Vagina (tissue), 2 donors: ENCODE measurements around the gene SFXN3. TPM values are rescaled to one million over a fixed set of nuclear protein-coding genes. Genes with fewer than 3 reads are reported as not detected.

ENCODE experiments used
- DNase-seq, 2 donors: peaks; one replicate each; pipeline ENCODE4 v3.0.0-alpha.2; 2017; ENCODE audit errors: extremely low spot score in 2 of 2
- H3K27ac ChIP-seq: fragments of 200-600 bp; sonication (generic); one replicate; pipeline ENCODE4 v1.5.1; 2019
- H3K27me3 ChIP-seq: fragments of 200-600 bp; sonication (generic); one replicate; pipeline ENCODE4 v1.5.1; 2019
- H3K36me3 ChIP-seq, 2 donors: fragments of 200-600 bp; sonication (generic); one replicate each; pipeline ENCODE4 v1.5.1; 2017 to 2019
- H3K4me1 ChIP-seq: fragments of 200-600 bp; sonication (generic); one replicate; pipeline ENCODE4 v1.5.1; 2019
- H3K4me3 ChIP-seq, 2 donors: fragments of 200-600 bp; sonication (generic); 1 replicate in 1 of 2; 2 replicates in 1 of 2; pipeline ENCODE4 v1.5.1; 2016 to 2019
- H3K9me3 ChIP-seq: fragments of 200-600 bp; sonication (generic); one replicate; pipeline ENCODE4 v1.5.1; 2019
- POLR2A ChIP-seq, 2 donors: fragments of 450-650 bp; IDR thresholded peaks; one replicate each; pipeline ENCODE4 v1.6.1; 2017; ENCODE audit warnings: antibody characterized with exemption in 2 of 2, mild to moderate bottlenecking in 2 of 2, moderate library complexity in 2 of 2
- POLR2AphosphoS5 ChIP-seq, 2 donors: sonication (generic); formaldehyde crosslinking; IDR thresholded peaks; one replicate each; pipeline ENCODE4 v1.9.0; 2017; ENCODE audit warnings: antibody characterized with exemption in 2 of 2, mild to moderate bottlenecking in 2 of 2, low read depth in 1 of 2; ENCODE audit not compliant: insufficient read depth in 1 of 2
- intact Hi-C: fragments of 100-400 bp; cut with DNase I; formaldehyde crosslinking; loops from one replicate; pipeline ENCODE4 v1.15.1; 2023
- total RNA-seq: library from RNA; depleted of rRNA; stranded (reverse); fragments of >200 nt; gene quantifications from one replicate; pipeline ENCODE4 v1.2.3, GENCODE V29; 2016
- TF ChIP-seq, protein P1 (sequence below), 3 experiments: fragments of 450-650 bp in 2 of 3; fragments of 200-600 bp in 1 of 3; sonication (generic) in 1 of 3; IDR thresholded peaks; one replicate each; pipeline ENCODE4 v1.5.1; 2017 to 2019; ENCODE audit warnings: antibody characterized with exemption in 3 of 3, mild to moderate bottlenecking in 2 of 3, moderate library complexity in 2 of 3

Gene SFXN3
- total RNA-seq, 1 donor from 2014 or later: 95.0 TPM

GRCh38 chr10:101069441-101069840 is 38.4 kb downstream of the SFXN3 start:
- Histone ChIP-seq H3K27me3 (no peaks in the 10 kb centered on the region), H3K36me3 (no peaks in the 10 kb centered on the region), H3K4me1 (peaks cover 27% of the 10 kb centered on the region), H3K27ac (no peak overlapping the region), H3K9me3 (no peaks in the 10 kb centered on the region), H3K4me3 (no peak overlapping the region)
- TF ChIP-seq POLR2A (IDR thresholded peaks at IDR 0.05): no peak
- TF ChIP-seq POLR2AphosphoS5 (IDR thresholded peaks at IDR 0.05; ENCODE audit: insufficient read depth in 1 of 2, low read depth in 1 of 2): no peak
- TF ChIP-seq, protein P1, sequence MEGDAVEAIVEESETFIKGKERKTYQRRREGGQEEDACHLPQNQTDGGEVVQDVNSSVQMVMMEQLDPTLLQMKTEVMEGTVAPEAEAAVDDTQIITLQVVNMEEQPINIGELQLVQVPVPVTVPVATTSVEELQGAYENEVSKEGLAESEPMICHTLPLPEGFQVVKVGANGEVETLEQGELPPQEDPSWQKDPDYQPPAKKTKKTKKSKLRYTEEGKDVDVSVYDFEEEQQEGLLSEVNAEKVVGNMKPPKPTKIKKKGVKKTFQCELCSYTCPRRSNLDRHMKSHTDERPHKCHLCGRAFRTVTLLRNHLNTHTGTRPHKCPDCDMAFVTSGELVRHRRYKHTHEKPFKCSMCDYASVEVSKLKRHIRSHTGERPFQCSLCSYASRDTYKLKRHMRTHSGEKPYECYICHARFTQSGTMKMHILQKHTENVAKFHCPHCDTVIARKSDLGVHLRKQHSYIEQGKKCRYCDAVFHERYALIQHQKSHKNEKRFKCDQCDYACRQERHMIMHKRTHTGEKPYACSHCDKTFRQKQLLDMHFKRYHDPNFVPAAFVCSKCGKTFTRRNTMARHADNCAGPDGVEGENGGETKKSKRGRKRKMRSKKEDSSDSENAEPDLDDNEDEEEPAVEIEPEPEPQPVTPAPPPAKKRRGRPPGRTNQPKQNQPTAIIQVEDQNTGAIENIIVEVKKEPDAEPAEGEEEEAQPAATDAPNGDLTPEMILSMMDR (IDR thresholded peaks at IDR 0.05): no peak
- intact Hi-C loops: no loop called here
- DNase-seq: no peak

- H3K27me3 ChIP-seq: no peaks in the 10 kb centered on the region
These were observed 39.1 kb downstream of the SFXN3 start for GRCh38 chr10:101070098-101070497.

DNA sequence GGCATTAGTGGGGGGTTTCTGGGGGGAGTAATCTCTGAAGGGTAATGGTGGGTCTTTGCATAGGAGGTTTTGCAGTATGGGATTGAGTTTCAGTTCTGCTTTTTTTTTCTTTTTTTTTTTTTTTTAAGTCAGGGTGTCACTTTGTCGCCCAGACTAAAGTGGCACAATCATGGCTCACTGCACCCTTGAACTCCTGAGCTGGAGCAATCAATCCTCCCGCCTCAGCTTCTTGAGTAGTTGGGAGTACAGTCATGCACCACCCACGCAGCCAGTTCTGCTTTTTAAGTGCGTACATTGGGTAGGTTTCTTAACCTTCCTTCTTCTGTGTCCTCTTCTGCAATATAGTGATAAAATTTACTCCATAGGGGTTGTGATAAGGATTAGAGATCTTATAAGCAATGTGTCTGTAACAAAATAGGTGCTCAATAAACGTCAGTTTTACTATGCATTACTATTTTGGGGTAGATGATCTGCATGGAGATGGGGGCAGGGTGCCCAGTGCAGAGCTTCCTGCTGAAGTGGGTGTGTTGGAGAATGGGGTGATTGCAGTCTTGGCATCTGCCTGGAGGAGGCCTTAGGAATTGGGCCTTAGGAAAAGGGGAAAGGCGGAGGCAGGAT is 40.3 kb downstream of the SFXN3 start:
- intact Hi-C loops: no loop called here
- no peaks in the 10 kb centered on the region for H3K27me3 ChIP-seq
- TF ChIP-seq POLR2A (IDR thresholded peaks at IDR 0.05) (no peak), POLR2AphosphoS5 (IDR thresholded peaks at IDR 0.05; ENCODE audit: insufficient read depth in 1 of 2, low read depth in 1 of 2) (no peak)
- TF ChIP-seq, protein P1 (IDR thresholded peaks at IDR 0.05): no peak
- peaks cover 13% of the 10 kb centered on the region for H3K4me1 ChIP-seq
- no peaks in the 10 kb centered on the region for H3K36me3 ChIP-seq
- H3K27ac ChIP-seq: no peak overlapping the region
- no peak overlapping the region for H3K4me3 ChIP-seq
- no peak for DNase-seq
- H3K9me3 ChIP-seq: no peaks in the 10 kb centered on the region

More at GRCh38 chr10:101070098-101070497, 39.1 kb downstream of the SFXN3 start:
- TF ChIP-seq POLR2A (IDR thresholded peaks at IDR 0.05) (no peak), POLR2AphosphoS5 (IDR thresholded peaks at IDR 0.05; ENCODE audit: insufficient read depth in 1 of 2, low read depth in 1 of 2) (no peak)
- TF ChIP-seq, protein P1 (IDR thresholded peaks at IDR 0.05): no peak
- Histone ChIP-seq H3K9me3 (no peaks in the 10 kb centered on the region), H3K4me3 (no peak overlapping the region), H3K4me1 (peaks cover 25% of the 10 kb centered on the region), H3K27ac (no peak overlapping the region), H3K36me3 (no peaks in the 10 kb centered on the region)
- no peak for DNase-seq
- intact Hi-C loops: no loop called here

DNA sequence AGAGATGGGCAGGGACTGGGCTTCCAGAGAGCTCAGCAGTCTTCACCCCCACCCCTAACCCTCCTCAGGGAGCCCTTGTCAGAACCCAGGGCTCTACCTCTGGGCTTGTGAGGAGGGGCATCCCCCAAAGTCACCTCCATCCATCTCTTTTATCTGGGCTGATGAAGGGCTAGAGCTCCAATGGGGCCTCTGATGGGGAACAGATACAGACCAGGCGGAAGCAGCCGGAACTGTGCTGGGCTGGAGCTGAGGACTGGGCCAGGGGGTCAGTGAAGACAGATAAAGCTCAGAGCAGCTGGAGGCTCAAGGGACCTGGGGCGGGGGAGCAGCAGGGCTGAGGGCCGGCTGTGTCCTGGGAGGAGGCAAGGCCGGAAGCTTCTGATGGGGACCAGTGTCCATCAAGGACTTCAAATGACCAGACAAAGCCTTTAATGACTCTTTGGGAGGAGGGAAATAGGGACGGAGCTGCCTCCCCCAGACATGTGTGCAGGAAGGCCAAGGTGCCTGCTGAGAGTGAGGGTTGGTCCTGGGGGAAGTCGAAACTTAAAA is 40.9 kb downstream of the SFXN3 start:
- peaks cover 8% of the 10 kb centered on the region for H3K4me1 ChIP-seq
- H3K27me3 ChIP-seq: no peaks in the 10 kb centered on the region
- H3K9me3 ChIP-seq: no peaks in the 10 kb centered on the region
- no peak for TF ChIP-seq POLR2A (IDR thresholded peaks at IDR 0.05)
- TF ChIP-seq, protein P1 (IDR thresholded peaks at IDR 0.05): no peak
- no peak for TF ChIP-seq POLR2AphosphoS5 (IDR thresholded peaks at IDR 0.05; ENCODE audit: insufficient read depth in 1 of 2, low read depth in 1 of 2)
- no peak for DNase-seq
- H3K27ac ChIP-seq: no peak overlapping the region
- H3K36me3 ChIP-seq: no peaks in the 10 kb centered on the region
- intact Hi-C loops: no loop called here
- H3K4me3 ChIP-seq: no peak overlapping the region

GRCh38 chr10:101072923-101073322 is 41.9 kb downstream of the SFXN3 start:
- Histone ChIP-seq H3K27ac (no peak overlapping the region), H3K4me1 (no peaks in the 10 kb centered on the region), H3K4me3 (no peak overlapping the region), H3K27me3 (no peaks in the 10 kb centered on the region), H3K36me3 (no peaks in the 10 kb centered on the region), H3K9me3 (no peaks in the 10 kb centered on the region)
- intact Hi-C loops: no loop called here
- DNase-seq: no peak
- no peak for TF ChIP-seq POLR2AphosphoS5 (IDR thresholded peaks at IDR 0.05; ENCODE audit: insufficient read depth in 1 of 2, low read depth in 1 of 2)
- TF ChIP-seq, protein P1 (IDR thresholded peaks at IDR 0.05): no peak
- TF ChIP-seq POLR2A (IDR thresholded peaks at IDR 0.05): no peak
